ENCODE results near the gene XXYLT1.

The XXYLT1 gene

DNA sequence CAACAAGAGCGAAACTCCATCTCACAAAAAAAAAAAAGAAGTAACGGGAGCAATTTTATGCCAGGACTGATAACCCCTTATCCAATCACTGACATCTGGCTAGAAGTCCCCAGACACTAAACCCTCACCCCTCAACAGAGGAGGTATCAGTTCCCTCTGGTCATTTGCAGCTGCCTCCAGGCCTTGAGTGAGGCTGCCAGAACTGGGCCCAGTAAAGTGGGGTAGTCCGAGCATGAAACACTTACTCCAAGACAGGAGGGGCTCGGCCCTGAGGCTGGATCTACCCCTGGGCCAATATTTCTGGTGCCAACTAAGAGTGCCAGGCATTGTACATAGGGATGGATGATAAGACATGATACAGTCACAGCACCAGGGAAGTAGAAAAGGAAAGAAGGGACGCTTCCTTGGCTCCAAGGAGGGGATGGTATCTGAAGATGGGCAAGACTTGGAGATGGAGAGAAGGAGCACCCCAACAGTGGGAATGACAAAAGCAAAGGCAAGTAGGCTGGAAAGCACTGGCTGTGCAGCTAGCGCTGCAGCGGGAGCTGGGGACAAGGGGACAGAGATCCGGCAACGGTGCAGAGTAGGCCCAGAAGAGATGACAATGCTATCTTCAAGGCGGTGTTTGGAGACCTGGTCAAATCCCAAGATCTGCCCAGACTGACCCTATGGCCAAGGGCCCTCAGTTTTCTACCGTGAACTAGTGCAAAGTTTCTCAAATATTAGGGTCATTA lies 2.2 kb downstream of the XXYLT1 start:
- ChIA-PET POLR2A (no interaction called here), CTCF (interaction anchor here (1.4 kb wide), 1 partner anchor 252 kb away, joined by 4 read pairs; no protein-coding TSS in a partner anchor)
- DNase-seq (ENCODE audit: extremely low spot score): no peak
- TF ChIP-seq FOXM1 (IDR thresholded peaks at IDR 0.05; ENCODE audit: borderline replicate concordance) (no peak), ELF4 (IDR thresholded peaks at IDR 0.05) (no peak), ZNF384 (IDR thresholded peaks at IDR 0.05) (no peak), L3MBTL2 (conservative IDR thresholded peaks at IDR 0.05) (no peak), FOXA1 (IDR thresholded peaks at IDR 0.05) (no peak), HDGF (IDR thresholded peaks at IDR 0.05; ENCODE audit: borderline replicate concordance) (no peak), SP1 (IDR thresholded peaks at IDR 0.05) (no peak), FOXK2 (IDR thresholded peaks at IDR 0.05) (no peak), ARNT (IDR thresholded peaks at IDR 0.05) (no peak), TARDBP (IDR thresholded peaks at IDR 0.05) (no peak), LEF1 (IDR thresholded peaks at IDR 0.05; ENCODE audit: borderline replicate concordance) (no peak), CTBP1 (IDR thresholded peaks at IDR 0.05; ENCODE audit: borderline replicate concordance) (no peak), NFRKB (IDR thresholded peaks at IDR 0.05) (no peak), BHLHE40 (IDR thresholded peaks at IDR 0.05; ENCODE audit: borderline replicate concordance) (no peak), SUZ12 (IDR thresholded peaks at IDR 0.05) (no peak)
- TF ChIP-seq, protein P1, sequence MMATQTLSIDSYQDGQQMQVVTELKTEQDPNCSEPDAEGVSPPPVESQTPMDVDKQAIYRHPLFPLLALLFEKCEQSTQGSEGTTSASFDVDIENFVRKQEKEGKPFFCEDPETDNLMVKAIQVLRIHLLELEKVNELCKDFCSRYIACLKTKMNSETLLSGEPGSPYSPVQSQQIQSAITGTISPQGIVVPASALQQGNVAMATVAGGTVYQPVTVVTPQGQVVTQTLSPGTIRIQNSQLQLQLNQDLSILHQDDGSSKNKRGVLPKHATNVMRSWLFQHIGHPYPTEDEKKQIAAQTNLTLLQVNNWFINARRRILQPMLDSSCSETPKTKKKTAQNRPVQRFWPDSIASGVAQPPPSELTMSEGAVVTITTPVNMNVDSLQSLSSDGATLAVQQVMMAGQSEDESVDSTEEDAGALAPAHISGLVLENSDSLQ (IDR thresholded peaks at IDR 0.05): no peak

DNA sequence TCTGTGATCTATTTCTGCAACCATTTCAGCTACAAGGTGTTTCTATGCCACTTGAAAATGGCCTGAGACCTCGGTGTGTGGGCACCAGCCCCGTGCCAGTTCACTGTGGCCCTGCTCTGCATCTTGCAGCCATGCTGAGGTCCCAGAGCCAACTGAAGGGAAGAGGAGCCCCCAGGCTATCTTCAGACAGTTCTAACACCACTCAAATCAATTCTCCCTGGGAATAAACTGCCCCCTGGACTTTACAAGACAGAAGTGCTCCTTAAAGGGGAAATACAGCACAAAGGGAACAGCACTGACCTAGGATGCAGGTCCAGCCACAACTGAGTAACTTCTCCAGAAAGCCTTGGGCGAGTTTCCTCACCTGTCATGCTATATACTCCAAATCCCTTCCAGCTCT lies 3.9 kb downstream of the XXYLT1 start:
- ChIA-PET CTCF (no interaction called here), POLR2A (no interaction called here)
- no peak for DNase-seq (ENCODE audit: extremely low spot score)
- no peak for TF ChIP-seq ZNF384 (IDR thresholded peaks at IDR 0.05)
- TF ChIP-seq, protein P1 (IDR thresholded peaks at IDR 0.05): no peak
- TF ChIP-seq ARNT (IDR thresholded peaks at IDR 0.05): no peak
- no peak for TF ChIP-seq ELF4 (IDR thresholded peaks at IDR 0.05)

DNA sequence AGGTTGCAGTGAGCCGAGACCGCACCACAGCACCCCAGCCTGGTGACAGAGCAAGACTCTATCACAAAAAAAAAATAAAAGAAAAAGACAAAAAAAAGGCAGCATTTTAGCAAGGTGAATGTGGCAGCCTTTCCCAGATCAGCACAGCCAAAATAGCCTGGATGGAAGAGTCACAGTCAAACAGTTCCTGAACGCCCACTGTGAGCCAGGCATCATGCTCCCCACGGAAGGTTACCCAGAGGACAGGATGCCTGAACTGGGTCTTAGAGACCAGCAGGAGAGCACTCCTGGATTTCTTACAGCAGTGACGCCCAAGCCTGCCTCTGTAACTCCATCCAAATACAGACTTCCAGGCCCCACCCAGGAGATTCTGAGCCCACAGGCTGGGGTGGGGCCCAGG lies 4.5 kb downstream of the XXYLT1 start:
- CTCF ChIA-PET: no interaction called here
- TF ChIP-seq, protein P1 (IDR thresholded peaks at IDR 0.05): no peak
- TF ChIP-seq HDGF (IDR thresholded peaks at IDR 0.05; ENCODE audit: borderline replicate concordance) (no peak), FOXM1 (IDR thresholded peaks at IDR 0.05; ENCODE audit: borderline replicate concordance) (no peak), SP1 (IDR thresholded peaks at IDR 0.05) (no peak), ELF4 (IDR thresholded peaks at IDR 0.05) (no peak)
- DNase-seq (ENCODE audit: extremely low spot score): no peak
- POLR2A ChIA-PET: no interaction called here

DNA sequence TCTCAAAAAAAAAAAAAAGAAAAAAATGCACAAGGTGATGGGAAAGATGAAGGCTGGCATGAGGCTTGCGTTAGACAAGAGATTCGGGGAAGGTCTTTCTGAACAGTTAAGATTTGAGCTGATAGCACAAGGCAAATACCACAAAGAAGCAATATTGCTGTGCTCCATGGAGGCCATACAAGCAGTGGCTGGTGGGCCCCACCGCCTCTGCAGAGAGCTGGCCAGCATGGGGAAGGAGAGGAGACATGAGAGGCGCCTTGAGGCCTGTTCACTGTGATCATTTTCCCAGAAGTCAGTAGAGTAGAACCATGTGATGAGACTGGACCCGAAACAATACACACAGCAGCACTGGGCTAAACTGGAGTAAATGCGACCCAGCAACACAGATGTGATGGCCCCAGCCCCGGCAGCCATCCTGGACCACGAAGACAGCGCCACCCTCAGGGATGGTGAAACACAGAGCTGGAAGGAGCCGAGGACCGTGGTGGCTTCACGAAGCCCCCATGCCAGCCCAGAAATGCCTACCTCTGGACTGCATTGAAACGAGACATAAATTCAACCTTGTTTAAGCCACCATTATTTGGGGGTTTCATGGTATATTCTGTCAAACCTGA lies 5.5 kb downstream of the XXYLT1 start:
- no peak for DNase-seq (ENCODE audit: extremely low spot score)
- ChIA-PET CTCF (no interaction called here), POLR2A (no interaction called here)
- TF ChIP-seq BHLHE40 (IDR thresholded peaks at IDR 0.05; ENCODE audit: borderline replicate concordance) (no peak), ZNF384 (IDR thresholded peaks at IDR 0.05) (no peak), CTBP1 (IDR thresholded peaks at IDR 0.05; ENCODE audit: borderline replicate concordance) (no peak), FOXM1 (IDR thresholded peaks at IDR 0.05; ENCODE audit: borderline replicate concordance) (no peak), FOXA1 (IDR thresholded peaks at IDR 0.05) (no peak), ARNT (IDR thresholded peaks at IDR 0.05) (no peak)
- TF ChIP-seq, protein P1 (IDR thresholded peaks at IDR 0.05): no peak

DNA sequence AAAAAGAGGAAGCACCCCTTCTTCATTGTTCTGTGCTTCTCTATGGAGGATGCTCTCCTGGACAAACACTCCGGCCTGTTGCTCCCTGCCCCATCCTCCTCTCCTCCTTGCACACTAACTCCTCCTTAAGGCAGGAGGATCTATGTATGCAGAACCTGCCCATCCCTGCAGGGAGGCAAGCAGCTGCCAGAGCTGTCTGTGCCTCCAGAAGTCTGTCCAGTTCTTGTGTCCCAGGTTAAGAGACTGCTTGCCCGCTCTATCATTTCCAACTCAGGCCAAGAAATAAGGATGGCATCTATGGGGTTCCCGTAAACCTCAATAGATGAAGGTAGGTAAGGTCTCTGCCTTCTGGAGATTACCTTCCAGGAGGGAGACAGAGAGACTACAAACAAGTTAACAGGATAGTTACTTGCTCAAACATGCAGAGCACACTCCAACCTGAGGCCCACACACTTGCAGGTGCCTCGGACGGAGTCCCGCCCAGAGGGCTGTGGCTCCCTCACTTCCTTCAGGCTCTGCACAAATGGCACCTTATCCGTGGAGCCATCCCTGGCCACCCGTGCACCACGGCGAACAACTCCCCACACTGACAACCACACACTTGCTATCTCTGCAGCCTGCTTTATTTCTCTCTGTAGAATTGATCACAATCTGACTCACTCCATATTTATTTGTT lies 6.9 kb downstream of the XXYLT1 start:
- ChIA-PET CTCF (interaction anchor here (2.3 kb wide), 1 partner anchor 7 kb away, joined by 9 read pairs; the partner anchor contains the start of gene XXYLT1), POLR2A (no interaction called here)
- DNase-seq (ENCODE audit: extremely low spot score): no peak
- no peak for TF ChIP-seq ELF4 (IDR thresholded peaks at IDR 0.05)
- TF ChIP-seq HDGF (IDR thresholded peaks at IDR 0.05; ENCODE audit: borderline replicate concordance): no peak
- TF ChIP-seq SP1 (IDR thresholded peaks at IDR 0.05): no peak
- TF ChIP-seq L3MBTL2 (conservative IDR thresholded peaks at IDR 0.05): no peak

Measured in HEK293T (cell line).